Ammon's horn (tissue), 1 donor: ENCODE results near the gene PGBD5.
"Not testable (repeated sequence)": the region's sequence is repeated elsewhere in the genome, so short reads cannot be mapped to it uniquely, and the experiment has no call there.

ENCODE experiments used
- DNase-seq: peaks from one replicate; pipeline ENCODE4 v3.0.0-alpha.2; 2016; ENCODE audit warnings: low spot score

Gene PGBD5

GRCh38 chr1:230424391-230425251, 1.5 kb downstream of the PGBD5 start:
- DNase-seq: no peak

- no peak for DNase-seq
These were observed 2.2 kb downstream of the PGBD5 start for GRCh38 chr1:230423951-230424350.

DNA sequence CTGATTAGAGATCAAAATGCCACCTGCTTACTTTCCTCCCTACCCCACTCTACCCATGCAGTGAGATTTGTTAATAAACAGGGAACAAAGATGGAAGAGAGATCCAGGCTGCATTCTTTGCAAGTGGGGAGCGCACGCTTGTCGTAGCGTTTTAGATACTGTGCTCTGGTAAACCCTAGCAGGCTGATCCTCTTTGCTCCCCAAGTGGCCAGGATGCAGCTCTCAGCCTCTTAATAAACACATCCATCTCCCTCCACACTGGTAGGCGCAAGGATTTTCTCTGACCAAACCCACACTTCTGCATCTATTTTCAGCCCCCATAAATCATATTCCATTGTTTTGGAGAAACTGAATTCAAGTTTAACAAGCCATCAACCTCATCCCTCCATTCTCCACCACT, 2.9 kb downstream of the PGBD5 start:
- DNase-seq: no peak

DNA sequence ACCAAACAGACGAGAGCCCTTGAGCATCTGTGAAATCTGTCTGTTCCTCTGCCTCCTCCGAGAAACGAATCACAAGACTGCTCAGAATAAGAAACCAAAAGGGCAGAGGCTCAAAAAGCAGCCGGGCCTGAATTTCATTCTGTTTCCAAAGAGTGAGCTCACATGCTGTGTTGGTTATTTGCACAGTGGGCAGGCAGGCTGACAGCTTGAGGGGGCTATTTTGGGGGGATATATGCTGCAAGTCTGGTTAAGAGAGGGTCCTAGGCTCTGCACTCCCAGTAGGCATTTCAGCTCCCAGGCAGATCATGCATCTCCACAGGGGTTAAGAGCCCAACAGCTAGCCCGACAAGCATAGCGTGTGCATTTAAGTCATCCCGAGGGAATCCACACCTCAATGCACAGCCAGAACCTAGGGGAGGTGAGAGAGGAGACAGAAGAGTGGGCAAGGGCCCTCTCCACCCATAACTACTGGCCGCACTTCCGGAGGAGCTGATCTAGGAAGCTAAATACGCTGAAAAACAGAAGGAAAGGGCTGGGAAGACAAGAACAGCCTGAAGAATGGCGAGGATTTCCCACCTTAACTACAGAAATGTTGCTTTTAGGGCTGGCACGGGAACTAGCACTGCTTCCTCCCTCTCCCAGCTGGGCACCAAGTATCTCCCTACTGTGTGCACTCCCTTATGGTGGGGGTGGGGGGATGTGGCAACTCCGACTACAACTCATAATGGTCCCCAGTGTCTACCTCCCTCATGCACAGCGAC, 3.7 kb downstream of the PGBD5 start:
- DNase-seq: no peak

DNA sequence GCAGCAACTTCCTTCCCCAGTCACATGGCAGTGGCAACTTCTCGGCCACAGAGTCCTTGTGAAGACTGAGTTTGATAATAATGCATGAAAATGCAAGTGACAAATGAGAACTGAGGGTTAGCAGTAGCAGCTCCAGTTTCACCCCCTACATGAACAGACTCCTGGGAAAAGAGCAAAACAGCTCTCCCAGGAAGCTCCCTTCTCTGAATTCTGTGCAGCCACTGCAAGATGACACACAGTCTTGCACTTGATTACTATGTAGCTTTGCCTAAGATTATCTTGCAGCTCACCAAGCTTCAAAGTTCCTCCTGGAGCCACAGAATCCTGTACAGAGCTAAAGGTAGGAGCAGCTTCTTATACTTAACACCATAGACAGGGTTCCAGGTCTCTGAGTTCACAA, 4.7 kb downstream of the PGBD5 start:
- DNase-seq: no peak

DNA sequence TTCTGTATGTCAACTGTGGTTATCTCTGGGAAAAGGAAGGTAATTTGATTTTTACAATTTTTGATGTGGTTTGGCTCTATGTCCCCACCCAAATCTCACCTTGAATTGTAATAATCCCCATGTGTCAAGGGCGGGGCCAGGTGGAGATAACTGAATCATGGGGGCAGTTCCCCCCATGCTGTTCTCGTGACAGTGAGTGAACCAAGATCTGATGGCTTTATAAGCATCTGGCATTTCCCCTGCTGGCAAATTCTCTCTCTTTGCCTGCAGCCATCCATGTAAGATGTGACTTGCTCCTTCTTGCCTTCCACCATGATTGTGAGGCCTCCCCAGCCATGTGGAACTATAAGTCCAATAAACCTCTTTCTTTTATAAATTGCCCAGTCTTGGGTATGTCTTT, 5.8 kb downstream of the PGBD5 start:
- not testable (repeated sequence) for DNase-seq

- no peak for DNase-seq
These were observed 9.7 kb downstream of the PGBD5 start for GRCh38 chr1:230416430-230416829.

GRCh38 chr1:230415405-230416132, 10.6 kb downstream of the PGBD5 start:
- DNase-seq: no peak

- DNase-seq: no peak
These were observed 11.4 kb downstream of the PGBD5 start for GRCh38 chr1:230414694-230415093.

DNA sequence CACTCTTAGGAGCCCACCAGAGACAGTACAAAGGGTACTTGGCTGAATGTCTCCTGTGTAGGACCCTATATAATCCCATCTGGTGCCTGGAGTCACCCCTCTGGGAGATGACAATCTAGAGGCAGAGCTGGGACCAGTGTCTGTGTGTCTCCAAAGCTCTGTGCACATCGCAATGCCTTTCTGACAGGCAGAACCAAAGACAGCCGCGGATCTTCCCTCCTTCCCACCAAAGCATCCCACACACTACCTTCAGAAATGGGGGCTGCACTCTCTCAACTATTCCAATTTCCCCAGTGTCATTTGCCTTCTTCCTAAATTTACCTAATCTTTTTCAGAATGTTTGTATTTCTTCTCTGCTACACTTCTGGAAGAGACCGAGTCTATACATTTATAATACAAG, 12.0 kb downstream of the PGBD5 start:
- no peak for DNase-seq

- no peak for DNase-seq
These were observed 13.1 kb downstream of the PGBD5 start for GRCh38 chr1:230413061-230413460.

DNA sequence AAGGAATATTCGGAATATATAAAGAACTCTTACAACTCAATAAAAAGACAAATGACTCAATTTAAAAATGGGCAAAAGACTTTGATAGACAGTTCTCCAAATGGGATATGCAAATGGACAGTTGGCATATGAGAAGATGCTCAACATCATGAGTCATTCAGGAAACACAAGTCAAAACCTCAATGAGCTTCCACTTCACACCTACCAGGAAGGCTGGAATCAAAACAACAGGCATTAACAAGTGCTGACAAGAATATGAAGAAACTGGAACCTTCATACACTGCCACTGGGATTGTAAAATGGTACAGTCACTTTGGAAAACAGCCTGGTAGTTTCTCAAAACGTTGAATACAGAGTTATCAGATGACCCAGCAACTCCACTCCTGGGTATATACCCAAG, 17.2 kb downstream of the PGBD5 start:
- DNase-seq: no peak

GRCh38 chr1:230407351-230407750, 18.8 kb downstream of the PGBD5 start:
- no peak for DNase-seq

GRCh38 chr1:230406727-230407126, 19.4 kb downstream of the PGBD5 start:
- DNase-seq: not testable (repeated sequence)

GRCh38 chr1:230403442-230403841, 22.7 kb downstream of the PGBD5 start:
- DNase-seq: no peak

GRCh38 chr1:230401763-230402294, 24.3 kb downstream of the PGBD5 start:
- no peak for DNase-seq

DNA sequence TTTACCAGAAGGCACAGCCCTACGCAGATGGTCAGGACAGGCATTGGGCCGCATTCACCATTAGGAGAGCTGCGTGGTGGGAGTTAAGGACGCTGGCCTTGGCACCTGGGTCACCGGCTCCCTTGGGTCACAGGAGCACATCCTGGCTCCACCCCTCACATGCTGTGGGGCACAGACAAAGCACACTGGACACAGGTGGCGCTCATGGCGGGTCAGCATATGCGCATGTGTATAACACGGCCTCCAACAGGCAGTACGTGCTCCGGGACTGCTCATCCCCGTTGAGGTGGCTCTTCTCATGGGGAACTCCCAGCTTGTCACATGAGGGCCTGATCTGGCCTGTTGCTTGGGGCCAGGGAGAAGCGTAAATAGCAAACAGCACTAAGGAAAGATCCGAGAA, 25.0 kb downstream of the PGBD5 start:
- DNase-seq: no peak

DNA sequence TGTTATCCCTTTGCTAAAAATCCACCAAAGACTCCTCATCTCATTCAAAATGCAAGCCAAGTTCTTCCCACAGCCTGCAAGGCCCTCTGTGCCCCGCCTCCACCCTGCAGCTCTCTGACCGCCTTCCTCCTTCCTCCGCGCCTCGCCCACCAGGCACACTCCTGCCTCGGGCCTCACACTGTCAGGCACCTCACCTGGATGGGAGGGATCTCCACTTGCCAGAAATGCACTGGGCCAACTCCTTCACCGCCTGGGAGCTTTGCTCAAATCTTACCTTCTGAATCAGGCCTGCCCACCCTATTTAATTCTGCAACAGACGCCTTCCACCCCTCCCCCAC, 26.2 kb downstream of the PGBD5 start:
- no peak for DNase-seq

DNA sequence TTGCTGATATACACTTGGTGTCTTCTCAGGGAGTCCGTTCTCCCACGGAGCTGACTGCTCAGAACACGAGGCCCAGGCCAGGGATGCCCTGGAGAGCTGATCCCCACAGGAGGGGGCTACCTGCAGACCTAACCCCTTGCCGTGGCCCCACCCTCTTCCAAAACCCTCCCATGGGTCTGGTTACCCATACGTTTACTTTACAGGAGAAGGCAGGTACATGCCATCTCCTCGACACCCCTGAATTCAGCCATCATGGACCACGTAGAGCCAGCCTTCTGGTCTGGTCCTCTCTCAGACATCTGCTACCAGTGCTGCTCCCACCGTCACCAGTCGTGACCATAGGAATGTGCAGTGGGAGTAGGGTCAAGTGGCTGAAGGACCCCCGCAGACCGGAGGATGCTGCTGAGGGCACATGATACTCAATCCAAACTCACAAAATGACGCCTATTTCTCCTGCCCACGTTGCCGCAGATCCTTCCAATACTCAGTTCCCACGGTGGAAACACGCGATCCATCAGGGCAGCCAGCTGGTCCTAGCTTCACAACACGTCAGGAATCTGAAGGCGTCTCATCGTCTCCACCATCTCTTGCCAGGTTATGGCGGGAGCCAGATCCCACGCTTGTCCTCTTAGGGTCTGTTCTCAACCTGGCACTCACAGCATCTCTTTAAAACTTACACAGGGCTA, 26.7 kb downstream of the PGBD5 start:
- peak; percentile 78 for DNase-seq

DNA sequence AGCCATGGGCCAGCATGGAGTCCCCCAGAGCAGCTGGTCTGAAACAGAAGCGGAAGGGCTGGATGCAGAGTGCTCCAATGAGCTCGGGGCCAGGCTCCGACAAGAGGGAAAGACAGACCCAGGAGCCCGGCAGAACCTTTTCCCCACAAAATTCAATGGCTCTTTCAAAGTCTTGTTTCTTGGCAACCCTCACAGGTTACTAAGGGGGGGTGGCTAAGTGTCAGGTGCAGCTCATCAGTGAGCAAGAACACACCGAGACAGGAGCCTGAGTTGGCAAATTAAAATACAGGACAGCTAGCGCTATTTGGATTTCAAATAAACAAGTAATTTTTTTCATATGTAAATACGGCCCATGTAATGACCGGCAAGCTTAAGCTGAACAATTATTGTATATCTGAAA, 27.3 kb downstream of the PGBD5 start:
- DNase-seq: no peak

DNA sequence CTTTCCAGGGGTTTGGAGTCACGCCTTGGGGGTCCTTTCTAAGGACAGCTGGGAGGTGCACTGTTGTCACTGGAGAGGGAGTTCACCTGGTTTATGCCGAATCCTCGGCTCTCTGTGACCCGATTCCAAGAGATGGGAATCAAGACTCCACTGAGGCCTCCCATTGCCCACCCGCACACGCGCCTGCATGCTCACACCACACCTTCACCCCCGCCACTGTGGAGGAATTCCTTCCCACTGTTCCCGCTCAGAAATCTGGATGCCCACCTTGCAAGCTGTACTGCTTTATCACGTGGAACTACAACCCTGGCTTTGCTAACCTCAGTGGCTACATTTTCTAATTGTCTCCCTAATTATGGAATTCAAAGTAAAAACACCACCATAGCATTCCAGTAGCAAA, 29.2 kb downstream of the PGBD5 start:
- DNase-seq: no peak

DNA sequence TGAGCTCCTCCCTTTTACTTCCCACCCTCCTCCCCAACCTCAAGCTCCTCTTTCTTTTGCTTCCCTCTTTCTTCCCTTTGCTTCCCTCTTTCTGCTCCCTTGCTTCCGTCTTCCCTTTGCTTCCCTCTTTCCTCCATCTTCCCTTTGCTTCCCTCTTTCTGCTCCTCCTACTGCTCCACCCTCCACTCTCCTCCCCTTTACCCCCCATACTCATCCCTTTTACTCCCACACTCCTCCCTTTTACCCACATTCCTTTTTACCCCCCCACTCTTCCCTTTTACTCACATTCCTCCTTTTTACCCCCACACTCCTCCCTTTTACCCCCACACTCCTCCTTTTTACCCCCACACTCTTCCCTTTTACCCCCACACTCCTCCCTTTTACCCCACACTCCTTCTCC, 30.2 kb downstream of the PGBD5 start:
- DNase-seq: no peak
